OCI-LY3 (cell line): ENCODE results near the gene WDR37.

Source experiments
- H2AFZ ChIP-seq: fragments of 200-600, 300-600 bp; shearing (Covaris generic); 2 replicates; pipeline ENCODE4 v1.6.0; 2014; ENCODE audit warnings: antibody characterized with exemption, low read depth, low read length
- H3K27ac ChIP-seq: fragments of 200-600, 300-600 bp; sonication (generic); 2 replicates; pipeline ENCODE4 v1.5.1; 2014; ENCODE audit warnings: mild to moderate bottlenecking, low read length, moderate library complexity, mixed read lengths
- H3K27me3 ChIP-seq: fragments of 200-600, 300-600 bp; sonication (generic); 2 replicates; pipeline ENCODE4 v1.6.1; 2014; ENCODE audit warnings: low read depth, low read length, mixed read lengths
- H3K36me3 ChIP-seq: fragments of 200-600, 300-600 bp; sonication (generic); replicated peaks from 2 replicates; pipeline ENCODE3; 2014; ENCODE audit warnings: low read depth, low read length, mixed read lengths
- H3K4me1 ChIP-seq: fragments of 300-600, 200-600 bp; sonication (generic); 2 replicates; pipeline ENCODE4 v1.6.1; 2014; ENCODE audit warnings: low read length, mixed read lengths
- H3K4me2 ChIP-seq: fragments of 200-600, 300-600 bp; sonication (generic); 2 replicates; pipeline ENCODE4 v1.6.1; 2014; ENCODE audit warnings: low read length, mixed read lengths
- H3K4me3 ChIP-seq: fragments of 300-600, 200-600 bp; sonication (generic); 2 replicates; pipeline ENCODE4 v1.5.1; 2014; ENCODE audit warnings: antibody characterized with exemption, mild to moderate bottlenecking, low read length, moderate library complexity
- H3K79me2 ChIP-seq: fragments of 300-600, 200-600 bp; shearing (Covaris generic); 2 replicates; pipeline ENCODE4 v1.6.1; 2014; ENCODE audit warnings: mild to moderate bottlenecking, low read length, mixed read lengths
- H3K9ac ChIP-seq: fragments of 300-600, 200-600 bp; shearing (Covaris generic); 2 replicates; pipeline ENCODE4 v1.6.0; 2014; ENCODE audit warnings: mild to moderate bottlenecking, low read length, moderate library complexity
- H3K9me3 ChIP-seq: fragments of 200-600, 300-600 bp; shearing (Covaris generic); 2 replicates; pipeline ENCODE4 v1.6.1; 2014; ENCODE audit warnings: low read length, mixed read lengths; ENCODE audit not compliant: insufficient read depth
- H4K20me1 ChIP-seq: fragments of 200-600, 300-600 bp; sonication (generic); 2 replicates; pipeline ENCODE4 v1.6.1; 2016; ENCODE audit warnings: low read length, mixed read lengths; ENCODE audit not compliant: insufficient read depth
- EZH2phosphoT487 ChIP-seq: fragments of 200-600 bp; shearing (Covaris generic); IDR thresholded peaks from 2 replicates; pipeline ENCODE4 v1.6.1; 2018; ENCODE audit warnings: antibody characterized with exemption, mixed run types, low read depth
- TF ChIP-seq, protein P1 (sequence below): fragments of 200-600, 300-600 bp; sonication (generic); IDR thresholded peaks from 2 replicates; pipeline ENCODE4 v1.5.1; 2014; ENCODE audit warnings: antibody characterized with exemption, low read length, low read depth

WDR37 gene

GRCh38 chr10:1047937-1048336 lies 8.2 kb upstream of the WDR37 start:
- TF ChIP-seq EZH2phosphoT487 = no peak
- TF ChIP-seq, protein P1, sequence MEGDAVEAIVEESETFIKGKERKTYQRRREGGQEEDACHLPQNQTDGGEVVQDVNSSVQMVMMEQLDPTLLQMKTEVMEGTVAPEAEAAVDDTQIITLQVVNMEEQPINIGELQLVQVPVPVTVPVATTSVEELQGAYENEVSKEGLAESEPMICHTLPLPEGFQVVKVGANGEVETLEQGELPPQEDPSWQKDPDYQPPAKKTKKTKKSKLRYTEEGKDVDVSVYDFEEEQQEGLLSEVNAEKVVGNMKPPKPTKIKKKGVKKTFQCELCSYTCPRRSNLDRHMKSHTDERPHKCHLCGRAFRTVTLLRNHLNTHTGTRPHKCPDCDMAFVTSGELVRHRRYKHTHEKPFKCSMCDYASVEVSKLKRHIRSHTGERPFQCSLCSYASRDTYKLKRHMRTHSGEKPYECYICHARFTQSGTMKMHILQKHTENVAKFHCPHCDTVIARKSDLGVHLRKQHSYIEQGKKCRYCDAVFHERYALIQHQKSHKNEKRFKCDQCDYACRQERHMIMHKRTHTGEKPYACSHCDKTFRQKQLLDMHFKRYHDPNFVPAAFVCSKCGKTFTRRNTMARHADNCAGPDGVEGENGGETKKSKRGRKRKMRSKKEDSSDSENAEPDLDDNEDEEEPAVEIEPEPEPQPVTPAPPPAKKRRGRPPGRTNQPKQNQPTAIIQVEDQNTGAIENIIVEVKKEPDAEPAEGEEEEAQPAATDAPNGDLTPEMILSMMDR = no peak
- peak overlapping the region; percentile 94 for H3K27ac ChIP-seq
- peaks cover 45% of the 10 kb centered on the region for H3K4me1 ChIP-seq
- H3K9ac ChIP-seq = peak overlapping the region; percentile 92
- H2AFZ ChIP-seq = no peak overlapping the region
- H3K36me3 ChIP-seq = peaks cover 49% of the 10 kb centered on the region
- peaks cover 85% of the 10 kb centered on the region for H3K79me2 ChIP-seq
- H3K4me3 ChIP-seq = peak overlapping the region; percentile 99
- no peaks in the 10 kb centered on the region for H3K27me3 ChIP-seq
- no peaks in the 10 kb centered on the region for H3K9me3 ChIP-seq
- peak overlapping the region; percentile 61 for H3K4me2 ChIP-seq
- H4K20me1 ChIP-seq = peaks cover 39% of the 10 kb centered on the region

- H4K20me1 ChIP-seq = peaks cover 35% of the 10 kb centered on the region
- H3K4me2 ChIP-seq = peak overlapping the region; percentile 61
- peak overlapping the region; percentile 92 for H3K9ac ChIP-seq
- H3K36me3 ChIP-seq = peaks cover 45% of the 10 kb centered on the region
- H3K27me3 ChIP-seq = no peaks in the 10 kb centered on the region
- H3K9me3 ChIP-seq = no peaks in the 10 kb centered on the region
- peak overlapping the region; percentile 99 for H3K4me3 ChIP-seq
- H2AFZ ChIP-seq = no peak overlapping the region
- TF ChIP-seq EZH2phosphoT487 = no peak
- TF ChIP-seq, protein P1 = no peak
- H3K4me1 ChIP-seq = peaks cover 42% of the 10 kb centered on the region
- H3K27ac ChIP-seq = peak overlapping the region; percentile 94
- peaks cover 85% of the 10 kb centered on the region for H3K79me2 ChIP-seq
Measured at GRCh38 chr10:1048349-1048731, 7.8 kb upstream of the WDR37 start.

DNA sequence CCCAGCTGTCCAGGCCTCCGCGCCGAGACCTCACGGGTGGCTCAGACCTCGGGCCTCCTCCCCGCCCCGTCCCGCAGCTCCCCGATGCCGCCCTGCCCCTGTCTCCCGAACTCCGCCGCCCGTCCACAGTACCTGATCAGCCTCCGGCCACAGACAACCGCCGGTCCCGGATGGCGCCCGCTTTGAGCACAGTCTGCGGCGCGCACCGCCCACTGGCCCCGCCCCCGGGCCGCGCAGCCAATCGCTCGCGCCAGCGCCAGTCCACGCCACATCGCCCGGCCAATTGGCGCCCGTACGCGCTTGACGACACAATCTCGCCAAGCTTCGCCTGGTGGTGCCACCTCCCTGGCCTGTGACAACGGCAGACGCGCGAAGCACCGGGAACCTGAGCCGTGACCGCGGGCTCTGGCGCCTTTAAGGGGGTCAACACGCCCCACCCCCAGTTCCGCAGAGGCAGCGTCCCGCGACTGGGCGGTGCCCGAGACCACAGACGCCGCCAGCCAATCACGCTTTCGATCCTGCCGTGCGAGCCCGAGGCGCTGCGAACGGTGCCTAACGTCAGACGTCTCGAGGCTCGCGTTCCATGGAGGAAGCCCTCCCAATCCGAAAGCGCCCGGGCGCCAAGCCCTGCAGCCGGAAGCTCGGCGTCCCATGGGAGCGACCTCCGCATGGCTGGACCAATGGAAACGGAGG lies 7.3 kb upstream of the WDR37 start, which contains the start of gene IDI1:
Gene IDI1 (minus strand): TSS at position 388 of the 693 bp plus-strand sequence. CDS start 116 bp downstream, at position 272.
- H4K20me1 ChIP-seq = peaks cover 29% of the 10 kb centered on the region
- peaks cover 37% of the 10 kb centered on the region for H3K4me1 ChIP-seq
- H3K27ac ChIP-seq = peak within 1 kb of the TSS; percentile 94
- peak within 1 kb of the TSS; percentile 63 for H3K4me2 ChIP-seq
- H3K4me3 ChIP-seq = peak within 1 kb of the TSS; percentile 99
- peaks cover 85% of the 10 kb centered on the region for H3K79me2 ChIP-seq
- peak within 1 kb of the TSS; percentile 92 for H3K9ac ChIP-seq
- H3K36me3 ChIP-seq = peaks cover 44% of the 10 kb centered on the region
- TF ChIP-seq, protein P1 = no peak
- no peak for TF ChIP-seq EZH2phosphoT487
- H2AFZ ChIP-seq = no peak within 1 kb of the TSS
- H3K27me3 ChIP-seq = no peaks in the 10 kb centered on the region
- H3K9me3 ChIP-seq = no peaks in the 10 kb centered on the region

DNA sequence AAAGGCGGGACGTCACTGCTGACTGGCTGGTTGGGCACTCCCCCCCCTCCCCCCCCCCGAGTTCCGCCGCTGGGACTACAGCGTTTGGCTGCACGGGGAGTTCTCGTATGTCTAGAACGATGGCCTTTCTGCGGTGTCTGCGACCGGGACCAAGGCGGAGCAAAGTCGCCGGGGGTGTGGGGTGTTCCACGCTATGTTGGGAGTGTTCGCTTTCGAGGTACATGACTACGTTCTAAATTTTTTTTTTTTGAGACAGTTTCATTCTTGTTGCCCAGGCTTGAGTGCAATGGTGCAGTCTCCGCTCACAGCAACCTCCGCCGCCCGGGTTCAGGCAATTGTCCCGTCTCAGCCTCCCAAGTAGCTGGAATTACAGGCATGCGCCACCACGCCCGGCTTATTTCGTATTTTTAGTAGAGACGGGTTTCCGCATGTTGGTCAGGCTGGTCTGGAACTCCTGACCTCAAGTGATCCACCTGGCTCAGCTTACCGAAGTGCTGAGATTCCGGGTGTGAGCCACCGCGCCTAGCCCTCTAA lies 6.7 kb upstream of the WDR37 start:
- Histone ChIP-seq H3K4me2 (peak overlapping the region; percentile 63), H4K20me1 (peaks cover 23% of the 10 kb centered on the region), H3K27me3 (no peaks in the 10 kb centered on the region), H2AFZ (no peak overlapping the region), H3K4me3 (peak overlapping the region; percentile 99), H3K9me3 (no peaks in the 10 kb centered on the region), H3K9ac (peak overlapping the region; percentile 71), H3K79me2 (peaks cover 85% of the 10 kb centered on the region), H3K36me3 (peaks cover 47% of the 10 kb centered on the region), H3K27ac (peak overlapping the region; percentile 94), H3K4me1 (peaks cover 30% of the 10 kb centered on the region)
- TF ChIP-seq, protein P1 = no peak
- TF ChIP-seq EZH2phosphoT487 = no peak
